DMS153 treated with DMSO at 0.1 percent for 48 hours (cell line): ENCODE measurements around the gene C16orf86.
A peak's percentile ranks its signal among the peaks of the same experiment; 100 is the strongest.

Experiments used
- DNase-seq: peaks from one replicate; lab custom pipeline; 2025; ENCODE audit not compliant: unreplicated experiment; lab: John Stamatoyannopoulos, UW

C16orf86 gene

DNA sequence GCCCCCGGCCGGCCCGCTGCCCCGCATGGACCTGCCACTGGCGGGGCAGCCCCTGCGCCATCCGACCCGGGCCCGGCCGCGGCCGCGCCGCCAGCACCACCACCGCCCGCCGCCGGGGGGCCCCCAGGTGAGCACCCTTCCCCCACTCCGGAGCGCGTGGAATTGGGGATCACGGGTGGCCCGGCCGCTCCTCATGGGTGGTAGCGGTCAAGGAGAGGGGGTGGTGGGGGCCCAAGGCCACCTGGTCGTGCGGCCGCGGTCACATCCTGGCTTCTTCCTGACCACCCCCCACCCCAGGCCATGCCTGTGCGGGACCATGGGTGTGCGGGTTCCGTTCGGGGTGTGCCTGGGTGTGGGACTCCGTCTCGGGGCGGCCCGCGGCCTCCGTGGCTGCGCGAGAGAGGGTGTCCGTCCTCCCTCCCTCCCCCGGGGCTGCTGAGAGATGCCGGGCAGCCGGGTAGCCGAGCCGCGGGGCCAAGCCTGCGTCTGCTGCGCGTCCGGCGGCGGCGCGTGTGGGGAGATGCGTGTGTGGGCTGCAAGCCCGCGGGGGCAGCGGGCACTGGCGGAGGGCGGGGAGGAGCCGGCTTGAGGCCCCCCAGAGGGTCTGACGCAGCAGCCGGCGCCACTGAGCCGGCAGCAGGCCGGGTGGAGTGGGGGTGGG is 13.4 kb upstream of the C16orf86 start:
- no peak for DNase-seq

- no peak for DNase-seq
Observed at GRCh38 chr16:67653789-67654402, 12.7 kb upstream of the C16orf86 start.

DNA sequence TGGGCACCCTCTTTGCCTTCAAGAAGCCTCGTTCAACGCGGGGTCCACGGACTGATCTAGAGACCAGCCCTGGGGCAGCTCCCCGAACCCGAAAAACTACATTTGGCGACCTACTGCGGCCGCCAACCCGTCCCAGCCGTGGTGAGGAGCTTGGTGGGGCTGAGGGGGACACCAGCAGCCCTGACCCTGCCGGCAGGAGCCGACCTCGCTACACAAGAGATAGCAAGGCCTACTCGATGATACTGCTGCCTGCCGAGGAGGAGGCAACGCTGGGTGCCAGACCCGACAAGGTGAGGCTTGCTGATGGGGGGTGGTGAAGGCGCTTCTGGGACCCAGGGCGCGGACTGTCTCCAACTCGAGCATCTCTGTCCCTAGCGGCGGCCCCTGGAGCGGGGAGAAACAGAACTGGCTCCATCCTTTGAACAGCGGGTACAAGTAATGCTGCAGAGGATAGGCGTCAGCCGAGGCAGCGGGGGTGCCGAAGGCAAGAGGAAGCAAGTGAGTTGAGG is 12.2 kb upstream of the C16orf86 start:
- no peak for DNase-seq

DNA sequence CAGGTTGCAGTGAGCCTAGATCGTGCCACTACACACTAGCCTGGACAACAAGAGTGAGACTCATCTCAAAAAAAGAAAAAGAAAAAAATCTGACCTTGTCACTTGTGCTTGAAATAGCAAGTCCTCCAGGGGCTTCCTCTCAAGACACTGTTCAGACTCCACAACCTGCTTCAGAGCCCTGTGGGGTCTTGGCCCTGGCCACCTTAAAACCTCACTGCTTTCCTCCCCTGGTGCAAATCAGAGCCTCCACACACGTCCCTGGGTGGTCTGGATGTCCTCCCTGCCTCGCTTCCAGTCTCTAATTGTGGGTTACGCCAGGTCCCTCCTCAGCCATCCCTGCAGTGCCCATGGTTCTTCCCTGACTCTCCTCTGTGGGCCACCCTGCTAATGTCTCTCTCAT is 11.3 kb upstream of the C16orf86 start:
- DNase-seq = no peak

DNA sequence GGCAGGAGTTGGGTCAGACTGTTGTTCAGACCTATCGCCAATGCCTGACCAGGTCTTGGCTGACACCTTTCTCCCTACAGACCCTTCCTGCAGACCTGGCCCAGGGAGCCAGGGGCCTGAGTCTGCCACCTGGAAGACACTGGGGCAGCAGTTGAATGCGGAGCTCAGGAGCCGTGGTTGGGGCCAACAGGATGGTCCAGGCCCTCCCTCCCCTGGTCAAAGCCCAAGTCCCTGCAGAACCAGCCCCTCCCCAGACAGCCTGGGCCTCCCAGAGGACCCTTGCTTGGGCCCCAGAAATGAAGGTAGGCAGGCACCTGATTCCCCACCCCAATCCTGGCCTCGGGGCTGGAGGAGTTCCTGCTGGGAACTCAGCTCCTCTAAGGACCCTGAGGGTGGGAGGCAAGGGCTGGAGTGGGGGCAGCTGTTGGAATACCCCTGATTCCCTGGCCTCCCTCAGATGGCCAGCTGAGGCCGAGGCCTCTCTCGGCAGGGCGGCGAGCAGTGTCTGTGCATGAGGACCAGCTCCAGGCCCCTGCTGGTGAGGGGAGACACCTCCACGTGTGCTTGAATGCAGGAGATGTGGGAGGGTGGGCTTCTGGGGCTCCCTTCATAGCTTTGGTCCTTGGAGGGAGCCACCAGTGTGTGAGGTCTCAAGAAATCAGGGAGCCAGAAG is 10.1 kb upstream of the C16orf86 start:
- no peak for DNase-seq

DNA sequence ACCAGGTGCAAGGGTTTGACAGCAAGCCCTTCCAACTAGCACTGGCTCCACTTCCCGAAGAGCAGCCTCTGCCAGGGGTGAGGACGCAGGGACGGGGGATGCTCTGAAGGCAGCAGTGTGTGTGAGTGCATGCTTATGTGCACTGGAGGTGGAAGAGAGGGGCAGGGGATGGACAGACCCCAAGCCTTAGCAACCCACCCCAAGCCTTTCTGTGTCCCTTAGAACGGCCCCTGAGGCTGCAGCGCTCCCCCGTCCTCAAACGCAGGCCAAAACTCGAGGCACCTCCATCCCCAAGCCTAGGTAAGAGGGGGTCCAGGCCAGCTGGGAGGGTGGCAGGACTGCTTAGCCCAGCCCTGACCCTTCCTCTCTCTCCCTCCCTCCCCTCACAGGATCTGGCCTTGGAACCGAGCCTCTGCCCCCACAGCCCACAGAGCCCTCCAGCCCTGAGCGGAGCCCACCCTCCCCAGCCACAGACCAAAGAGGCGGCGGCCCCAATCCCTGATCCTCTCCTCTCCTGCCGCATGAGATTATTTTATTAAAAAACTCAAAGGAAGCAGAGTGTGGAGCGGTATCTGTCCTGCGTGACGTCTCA is 9.5 kb upstream of the C16orf86 start:
- no peak for DNase-seq

DNA sequence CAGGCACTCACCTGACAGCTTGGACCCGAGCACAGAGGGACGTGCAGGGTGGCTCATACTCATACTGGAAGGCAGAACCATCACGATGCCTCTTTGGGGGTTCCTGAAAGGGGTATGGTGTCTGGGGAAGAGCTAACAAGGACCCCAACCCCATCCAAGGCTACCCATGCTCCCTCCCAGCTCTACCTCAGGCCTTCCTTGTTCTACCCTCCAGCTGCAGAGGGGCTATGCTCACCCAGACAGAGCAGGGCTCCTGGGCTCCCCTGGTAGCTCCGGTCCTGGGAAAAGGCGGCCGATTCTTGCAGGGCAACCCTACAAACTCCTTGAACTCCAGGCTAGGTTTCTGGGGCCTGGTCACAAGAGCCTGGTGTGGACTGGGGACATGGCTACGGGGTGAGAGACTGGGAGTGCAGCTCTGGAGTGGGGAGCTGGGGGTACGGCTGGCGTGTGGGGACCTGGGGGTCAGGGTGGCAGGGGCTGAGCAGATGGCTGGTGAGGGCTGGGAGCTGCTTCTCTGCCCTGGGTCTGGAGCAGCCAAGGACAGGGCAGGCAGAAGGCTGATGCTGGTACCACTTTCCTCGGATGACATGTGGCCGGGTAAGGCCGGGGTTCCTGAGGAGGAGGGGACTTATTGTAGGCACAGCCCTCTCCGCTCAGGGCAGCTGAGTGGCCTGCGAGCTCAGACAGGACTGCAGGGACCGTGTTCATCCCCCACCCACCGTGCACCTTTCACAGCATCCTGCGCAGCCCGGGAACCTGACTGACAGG is 8.7 kb upstream of the C16orf86 start:
- no peak for DNase-seq

GRCh38 chr16:67658849-67659674 is 7.6 kb upstream of the C16orf86 start:
- no peak for DNase-seq

DNA sequence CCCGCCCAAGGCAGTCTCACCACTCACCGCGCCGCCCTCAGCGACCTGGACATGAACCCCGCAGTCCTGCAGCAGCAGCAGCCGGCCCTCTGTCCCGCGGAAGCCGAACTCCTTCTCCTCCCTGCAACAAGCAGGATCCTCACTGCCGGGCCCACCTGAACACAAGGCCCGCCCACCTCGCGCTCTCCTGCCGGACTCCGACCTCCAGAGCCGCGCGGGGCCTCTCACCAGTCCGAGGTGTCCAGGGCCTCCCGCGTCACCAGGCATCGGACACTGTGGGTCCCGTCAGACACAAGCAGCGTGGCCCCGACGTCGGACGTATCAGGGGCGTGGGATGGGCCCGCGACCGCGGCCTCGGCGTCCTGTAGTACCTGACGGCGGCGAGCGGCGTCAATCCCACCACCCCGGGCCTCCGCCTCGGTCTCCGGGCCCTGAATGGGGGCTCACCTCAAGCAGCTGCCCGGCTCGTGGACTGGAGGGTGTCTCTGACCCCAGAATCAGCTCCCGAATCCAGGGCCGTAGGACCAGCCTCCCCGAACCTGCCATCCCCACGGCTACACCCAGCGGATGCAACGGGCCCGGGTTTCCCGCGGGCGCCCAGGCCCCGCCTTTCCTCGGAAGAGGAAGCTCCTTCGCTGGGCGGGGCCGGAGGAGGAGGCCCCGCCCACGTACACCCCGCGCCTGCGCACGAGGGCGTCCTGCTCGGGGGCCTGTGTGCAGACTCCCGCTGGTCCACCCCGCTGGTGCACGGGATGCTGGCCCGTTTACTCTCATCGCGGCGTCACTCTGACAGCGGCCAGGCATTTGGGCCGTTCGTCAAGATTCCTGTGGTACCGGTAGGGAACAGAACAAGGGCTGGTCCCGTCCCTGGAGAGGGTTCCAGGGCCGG is 6.7 kb upstream of the C16orf86 start, which contains the start of gene ACD:
TSS of gene ACD (minus strand) at position 586 of the 889 bp plus-strand sequence. CDS start at position 546, 40 bp downstream.
- DNase-seq = peak; percentile 81

DNA sequence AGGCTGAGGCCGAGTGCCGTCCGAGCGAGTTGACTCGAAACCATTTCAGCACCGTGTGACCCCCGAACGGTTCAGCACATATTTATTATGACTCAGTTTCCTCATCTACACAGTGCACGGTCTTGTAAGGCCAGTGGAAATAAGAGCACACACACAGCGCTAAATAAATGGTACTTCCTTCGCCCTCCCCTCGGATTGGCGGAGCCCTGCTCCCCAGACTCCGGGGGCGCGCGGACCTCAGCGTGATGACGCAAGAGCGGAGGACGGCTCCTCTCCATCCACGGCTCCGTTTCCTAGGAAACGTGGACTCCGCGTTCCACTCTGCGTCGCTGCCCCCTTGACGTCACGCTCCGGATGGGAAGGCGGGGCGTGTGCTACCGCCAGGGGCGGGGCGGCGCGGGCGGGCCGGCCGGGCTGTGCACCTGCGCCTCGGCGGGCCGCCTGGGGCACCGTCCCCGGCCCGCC is 6.0 kb upstream of the C16orf86 start, which contains the start of gene PARD6A:
TSS of gene PARD6A (plus strand) at position 397 of the 465 bp plus-strand sequence. CDS start 79 bp downstream, outside the sequence.
- peak; percentile 96 for DNase-seq

DNA sequence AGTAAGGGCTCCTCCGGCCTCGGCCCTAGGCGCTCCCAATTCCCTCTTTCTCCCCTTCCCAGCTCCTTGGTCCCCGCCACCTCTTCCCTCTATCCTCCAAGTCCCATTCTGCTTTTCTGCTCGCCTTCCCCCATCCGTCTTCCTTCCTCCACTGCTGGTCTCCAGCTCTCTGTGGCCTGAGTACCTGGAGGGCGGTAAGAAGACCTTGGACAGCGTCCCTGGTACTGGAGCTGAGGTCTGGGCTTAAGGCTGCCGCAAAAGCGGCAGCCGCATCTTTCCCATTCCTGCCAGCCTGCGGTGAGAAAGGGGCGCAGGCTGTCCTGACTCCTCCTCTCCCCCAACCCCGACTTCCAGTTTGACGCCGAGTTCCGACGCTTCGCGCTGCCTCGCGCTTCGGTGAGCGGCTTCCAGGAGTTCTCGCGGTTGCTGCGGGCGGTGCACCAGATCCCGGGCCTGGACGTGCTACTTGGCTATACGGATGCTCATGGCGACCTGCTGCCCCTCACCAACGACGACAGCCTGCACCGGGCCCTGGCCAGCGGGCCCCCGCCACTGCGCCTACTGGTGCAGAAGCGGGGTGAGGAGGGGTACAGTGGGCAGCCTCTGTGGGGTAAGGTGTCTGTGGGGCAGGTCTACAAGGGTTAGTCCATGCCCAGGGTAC is 5.4 kb upstream of the C16orf86 start:
- no peak for DNase-seq

GRCh38 chr16:67661886-67662652 is 4.5 kb upstream of the C16orf86 start:
- no peak for DNase-seq

DNA sequence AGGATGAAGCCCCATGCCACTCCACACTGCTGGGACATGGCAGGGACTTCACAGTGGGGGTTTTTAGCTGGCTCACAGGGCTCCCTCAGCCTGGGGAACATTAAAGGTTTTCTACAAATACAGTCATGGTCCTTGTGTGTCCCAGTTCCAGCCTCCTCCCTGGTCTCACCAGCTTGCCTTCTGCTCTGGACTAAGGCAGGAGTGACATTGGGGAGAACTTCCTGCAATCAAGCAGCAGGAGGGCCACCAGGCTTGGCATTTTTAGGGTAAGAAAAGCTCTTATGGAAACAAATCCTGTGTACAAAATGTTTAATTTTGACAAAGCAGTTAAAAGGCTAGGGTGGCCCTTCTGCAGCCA is 4.0 kb upstream of the C16orf86 start:
- DNase-seq = no peak

DNA sequence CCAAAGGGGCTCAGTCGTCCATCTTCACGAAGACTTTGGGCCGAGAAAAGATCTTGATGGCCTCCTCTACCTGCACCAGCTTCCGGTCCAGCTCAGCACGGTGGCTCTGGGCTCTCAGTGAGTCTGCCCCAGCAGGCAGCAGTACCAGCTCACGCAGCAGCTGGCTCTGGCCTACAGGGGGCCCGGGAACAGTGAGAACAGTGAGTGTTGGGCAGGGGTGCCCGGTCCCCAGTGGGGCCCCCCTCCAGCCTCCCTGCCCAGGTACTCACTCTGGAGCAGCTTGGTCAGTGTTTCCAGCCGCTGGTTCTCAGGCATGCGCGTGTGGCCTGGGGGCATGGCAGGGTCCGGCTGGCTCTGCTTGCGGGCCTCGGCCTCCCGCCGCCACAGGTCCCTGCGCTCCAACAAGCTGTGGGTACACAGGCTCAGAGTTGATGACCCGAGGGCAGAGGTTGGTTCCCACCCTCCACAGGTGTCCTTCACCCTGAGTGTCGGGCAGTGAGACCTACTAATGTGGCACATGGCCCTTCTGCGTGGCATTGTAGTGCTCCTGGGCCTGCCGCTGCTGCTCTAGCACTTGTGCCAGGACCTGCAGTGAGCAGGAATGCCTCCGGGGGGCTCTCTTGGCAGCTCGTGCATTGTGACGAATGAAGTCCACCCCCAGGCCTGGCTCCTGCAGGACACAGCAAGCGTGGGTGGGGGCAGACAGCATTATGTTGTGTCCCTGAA is 3.3 kb upstream of the C16orf86 start:
- no peak for DNase-seq

DNA sequence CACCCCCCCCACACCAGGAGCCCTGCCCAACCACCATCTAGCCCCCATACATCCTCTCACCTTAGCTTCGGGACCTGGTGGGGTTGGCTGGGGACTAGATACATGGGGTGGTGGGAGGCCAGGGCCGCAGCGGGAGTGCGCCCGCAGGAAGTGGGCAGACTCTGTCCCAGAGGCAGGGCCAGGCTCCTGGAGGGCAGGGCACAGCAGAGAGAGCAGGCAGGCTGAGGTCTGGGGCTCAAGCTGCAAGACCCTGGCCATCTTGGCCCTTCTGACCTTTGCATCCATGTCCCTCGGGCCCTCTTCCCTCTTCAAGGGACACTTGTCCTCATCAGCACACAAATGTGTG is 2.8 kb upstream of the C16orf86 start:
- no peak for DNase-seq

DNA sequence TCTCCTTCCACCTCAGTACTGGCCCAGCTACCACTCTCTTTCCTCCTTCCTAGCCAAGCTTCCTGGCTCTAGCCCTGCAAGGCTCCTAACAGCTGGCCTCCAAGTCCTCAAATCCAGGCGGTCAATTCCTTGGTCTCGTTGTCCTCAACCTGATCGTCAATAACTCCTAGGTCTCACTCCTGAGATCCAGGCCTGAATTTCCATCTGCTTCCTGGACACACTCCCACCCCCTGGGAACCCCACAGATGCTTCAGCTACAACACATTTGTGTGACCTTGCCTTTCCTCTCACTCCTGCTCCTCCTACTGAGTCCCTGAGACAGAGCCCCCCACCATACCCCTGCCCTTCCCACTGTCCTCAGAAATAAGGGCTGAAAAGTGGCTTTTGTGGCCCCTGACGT is 2.4 kb upstream of the C16orf86 start:
- no peak for DNase-seq

DNA sequence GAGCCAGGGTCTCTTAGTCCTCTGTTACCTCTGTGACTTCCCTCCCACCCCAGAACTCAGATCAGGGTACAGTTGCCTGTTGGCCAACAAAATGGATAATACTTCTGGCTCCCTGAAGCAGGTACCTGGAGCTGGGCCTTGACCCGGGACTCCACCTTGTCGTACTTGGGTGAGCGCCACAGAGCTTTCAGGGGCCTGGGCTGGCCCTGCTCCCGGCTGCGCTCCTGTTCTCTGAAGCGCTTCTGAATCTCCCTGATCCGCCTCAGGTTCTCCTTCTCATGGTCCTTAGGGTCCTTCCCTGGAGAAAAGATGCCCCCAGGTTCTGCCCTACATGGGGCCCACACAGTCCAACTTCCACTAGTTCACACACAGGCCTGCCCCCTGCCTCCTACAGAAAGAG is 1.7 kb upstream of the C16orf86 start:
- no peak for DNase-seq
